Sigmoid colon (tissue), 3 donors: Measurements from ENCODE around the gene OR8G5.

Experiments used
- CTCF ChIP-seq, 4 experiments: fragments of 450-650 bp in 3 of 4; fragments of 200-600 bp in 1 of 4; IDR thresholded peaks; one replicate each; pipeline ENCODE4 v1.5.1; 2016 to 2019; ENCODE audit warnings: antibody characterized with exemption in 4 of 4, mild to moderate bottlenecking in 3 of 4, moderate library complexity in 2 of 4
- POLR2A ChIP-seq, 2 donors: fragments of 450-650 bp; IDR thresholded peaks; one replicate each; pipeline ENCODE4 v1.6.1; 2016; ENCODE audit warnings: antibody characterized with exemption in 2 of 2, mild to moderate bottlenecking in 2 of 2, moderate library complexity in 2 of 2

- TF ChIP-seq CTCF (IDR thresholded peaks at IDR 0.05): no peak
- no peak for TF ChIP-seq POLR2A (IDR thresholded peaks at IDR 0.05)
Observed at GRCh38 chr11:124256076-124256475, at the start of gene OR8G5.
